Measurements from ENCODE around the gene MLYCD. TPM values are rescaled to one million over a fixed set of nuclear protein-coding genes. Genes with fewer than 3 reads are reported as not detected.

MLYCD gene
- total RNA-seq, 1 donor from 2014 or later: 2.8 TPM

DNA sequence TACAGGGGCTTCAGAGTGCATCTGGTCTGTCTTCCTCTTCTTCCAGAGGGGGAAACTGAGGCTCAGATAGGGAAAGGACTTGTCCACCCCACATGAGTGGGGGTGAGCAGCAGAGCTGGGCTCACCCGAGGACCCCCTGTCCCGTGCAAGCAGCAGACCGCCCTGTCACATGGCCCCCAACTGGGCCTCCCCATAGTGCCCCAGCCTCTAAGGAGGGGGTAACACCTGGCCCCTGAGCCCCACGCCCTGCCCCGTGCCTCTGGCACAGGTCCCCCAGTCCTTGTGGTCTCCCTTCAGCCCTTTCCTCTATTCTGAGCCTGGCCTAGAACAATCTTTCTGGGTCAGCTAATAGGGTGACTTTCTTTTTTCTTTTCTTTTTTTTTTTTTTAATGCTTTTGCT, 62.7 kb downstream of the MLYCD start:
- TF ChIP-seq, protein P1, sequence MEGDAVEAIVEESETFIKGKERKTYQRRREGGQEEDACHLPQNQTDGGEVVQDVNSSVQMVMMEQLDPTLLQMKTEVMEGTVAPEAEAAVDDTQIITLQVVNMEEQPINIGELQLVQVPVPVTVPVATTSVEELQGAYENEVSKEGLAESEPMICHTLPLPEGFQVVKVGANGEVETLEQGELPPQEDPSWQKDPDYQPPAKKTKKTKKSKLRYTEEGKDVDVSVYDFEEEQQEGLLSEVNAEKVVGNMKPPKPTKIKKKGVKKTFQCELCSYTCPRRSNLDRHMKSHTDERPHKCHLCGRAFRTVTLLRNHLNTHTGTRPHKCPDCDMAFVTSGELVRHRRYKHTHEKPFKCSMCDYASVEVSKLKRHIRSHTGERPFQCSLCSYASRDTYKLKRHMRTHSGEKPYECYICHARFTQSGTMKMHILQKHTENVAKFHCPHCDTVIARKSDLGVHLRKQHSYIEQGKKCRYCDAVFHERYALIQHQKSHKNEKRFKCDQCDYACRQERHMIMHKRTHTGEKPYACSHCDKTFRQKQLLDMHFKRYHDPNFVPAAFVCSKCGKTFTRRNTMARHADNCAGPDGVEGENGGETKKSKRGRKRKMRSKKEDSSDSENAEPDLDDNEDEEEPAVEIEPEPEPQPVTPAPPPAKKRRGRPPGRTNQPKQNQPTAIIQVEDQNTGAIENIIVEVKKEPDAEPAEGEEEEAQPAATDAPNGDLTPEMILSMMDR (IDR thresholded peaks at IDR 0.05; ENCODE audit: insufficient read depth, low read depth, low read length): no peak
- no peak for TF ChIP-seq EZH2 (IDR thresholded peaks at IDR 0.05; ENCODE audit: insufficient read depth, low read length)
- Histone ChIP-seq H3K4me3 (ENCODE audit: insufficient read depth, low read depth, low read length) (no peak overlapping the region), H3K4me2 (ENCODE audit: low read length) (no peak overlapping the region), H3K9me3 (ENCODE audit: insufficient read depth, low read depth, low read length) (no peaks in the 10 kb centered on the region), H3K79me2 (ENCODE audit: insufficient read depth, low read length) (no peaks in the 10 kb centered on the region), H3K4me1 (ENCODE audit: insufficient read depth, low read length) (no peaks in the 10 kb centered on the region), H2AFZ (ENCODE audit: low read depth, low read length) (no peak overlapping the region), H4K20me1 (ENCODE audit: insufficient read depth, low read length) (peaks cover 7% of the 10 kb centered on the region), H3K36me3 (ENCODE audit: insufficient read depth, low read length) (no peaks in the 10 kb centered on the region), H3K9ac (ENCODE audit: low read length) (no peak overlapping the region), H3K27me3 (ENCODE audit: insufficient read depth, low read length) (no peaks in the 10 kb centered on the region), H3K27ac (ENCODE audit: low read depth, low read length) (no peak overlapping the region)
- Mint-ChIP-seq H3K4me3 (ENCODE audit: unreplicated experiment) (no peak overlapping the region), H3K36me3 (ENCODE audit: low read depth, unreplicated experiment) (no peaks in the 10 kb centered on the region), H3K27me3 (ENCODE audit: low read depth, unreplicated experiment) (peaks cover 20% of the 10 kb centered on the region), H3K9me3 (ENCODE audit: unreplicated experiment) (no peaks in the 10 kb centered on the region), H3K4me1 (ENCODE audit: low read depth, unreplicated experiment) (no peaks in the 10 kb centered on the region), H3K27ac (ENCODE audit: unreplicated experiment) (no peak overlapping the region)
- no peak for DNase-seq (ENCODE audit: low read depth)
- FAIRE-seq: no peak

DNA sequence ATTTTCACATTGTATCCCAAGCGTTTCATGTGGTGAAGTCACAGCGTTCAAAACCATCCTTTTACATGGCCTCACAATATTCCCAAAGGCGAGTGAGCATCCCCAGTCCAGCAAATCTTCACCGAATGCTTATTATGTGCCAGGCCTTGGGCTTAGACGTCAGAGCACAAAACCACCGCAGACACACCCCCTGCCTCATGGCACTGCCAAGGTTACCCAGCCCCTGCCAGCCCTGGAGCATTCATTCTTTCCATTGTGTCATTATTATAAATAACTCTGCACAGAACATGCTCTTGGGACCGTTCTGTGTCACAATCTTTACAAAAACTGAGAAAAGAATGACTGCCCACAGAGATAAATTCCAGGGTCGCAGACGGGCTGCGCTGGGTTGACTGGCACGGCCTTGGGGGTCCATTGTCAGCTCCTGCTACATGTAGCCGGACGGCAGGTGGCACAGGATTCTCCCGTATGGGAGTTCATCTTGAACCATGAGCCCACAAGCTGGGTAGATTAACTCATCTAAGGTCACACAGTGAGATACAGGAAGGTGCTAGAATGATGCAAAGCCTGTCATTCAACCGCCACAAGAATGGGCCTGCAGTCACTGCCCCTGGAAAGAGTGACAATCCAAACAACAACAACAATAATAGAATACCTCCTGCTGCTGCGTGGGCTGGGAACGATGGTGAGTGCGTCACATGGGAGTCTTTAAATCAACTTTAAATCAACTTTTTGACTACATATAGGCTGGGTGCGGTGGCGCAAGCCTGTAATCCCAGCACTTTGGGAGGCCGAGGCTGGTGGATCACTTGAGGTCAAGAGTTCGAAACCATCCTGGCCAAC, 64.6 kb downstream of the MLYCD start:
- Mint-ChIP-seq H3K4me1 (ENCODE audit: low read depth, unreplicated experiment) (no peaks in the 10 kb centered on the region), H3K4me3 (ENCODE audit: unreplicated experiment) (no peak overlapping the region), H3K27me3 (ENCODE audit: low read depth, unreplicated experiment) (peaks cover 21% of the 10 kb centered on the region), H3K36me3 (ENCODE audit: low read depth, unreplicated experiment) (no peaks in the 10 kb centered on the region), H3K9me3 (ENCODE audit: unreplicated experiment) (no peaks in the 10 kb centered on the region), H3K27ac (ENCODE audit: unreplicated experiment) (no peak overlapping the region)
- no peaks in the 10 kb centered on the region for H3K36me3 ChIP-seq (ENCODE audit: insufficient read depth, low read length)
- H3K27me3 ChIP-seq (ENCODE audit: insufficient read depth, low read length): no peaks in the 10 kb centered on the region
- H3K79me2 ChIP-seq (ENCODE audit: insufficient read depth, low read length): no peaks in the 10 kb centered on the region
- no peak overlapping the region for H3K27ac ChIP-seq (ENCODE audit: low read depth, low read length)
- H4K20me1 ChIP-seq (ENCODE audit: insufficient read depth, low read length): peaks cover 3% of the 10 kb centered on the region
- no peak overlapping the region for H2AFZ ChIP-seq (ENCODE audit: low read depth, low read length)
- no peak overlapping the region for H3K4me3 ChIP-seq (ENCODE audit: insufficient read depth, low read depth, low read length)
- H3K4me1 ChIP-seq (ENCODE audit: insufficient read depth, low read length): no peaks in the 10 kb centered on the region
- DNase-seq (ENCODE audit: low read depth): no peak
- H3K9me3 ChIP-seq (ENCODE audit: insufficient read depth, low read depth, low read length): no peaks in the 10 kb centered on the region
- no peak overlapping the region for H3K9ac ChIP-seq (ENCODE audit: low read length)
- no peak overlapping the region for H3K4me2 ChIP-seq (ENCODE audit: low read length)
- TF ChIP-seq, protein P1 (IDR thresholded peaks at IDR 0.05; ENCODE audit: insufficient read depth, low read depth, low read length): no peak
- no peak for TF ChIP-seq EZH2 (IDR thresholded peaks at IDR 0.05; ENCODE audit: insufficient read depth, low read length)
- no peak for FAIRE-seq

Measured in astrocyte (in vitro differentiated cells and primary cell).